HepG2 (cell line): ENCODE results near the gene USF1. TPM values are rescaled to one million over a fixed set of nuclear protein-coding genes. Genes with fewer than 3 reads are reported as not detected.
A peak's percentile ranks its signal among the peaks of the same experiment; 100 is the strongest.

ENCODE experiments used
- ELF1 ChIP-seq: sonication (generic); formaldehyde crosslinking; IDR thresholded peaks from 2 replicates; pipeline ENCODE4 v1.4.0; 2020; ENCODE audit warnings: missing genetic modification reagents
- ETV5 ChIP-seq: IDR thresholded peaks from 2 replicates; pipeline ENCODE4 v1.6.1; 2018; ENCODE audit warnings: missing biosample characterization, missing genetic modification reagents, inconsistent platforms, borderline replicate concordance
- HNF4A ChIP-seq: sonication (generic); formaldehyde crosslinking; IDR thresholded peaks from 2 replicates; pipeline ENCODE4 v1.4.0; 2020; ENCODE audit warnings: missing genetic modification reagents
- KAT7 ChIP-seq: IDR thresholded peaks from 2 replicates; pipeline ENCODE4 v1.6.1; 2018; ENCODE audit warnings: borderline replicate concordance, missing compliant biosample characterization
- KMT2B ChIP-seq: IDR thresholded peaks from 2 replicates; pipeline ENCODE4 v1.6.1; 2016; ENCODE audit warnings: missing genetic modification reagents, missing compliant biosample characterization
- MIER3 ChIP-seq: IDR thresholded peaks from 2 replicates; pipeline ENCODE4 v1.6.1; 2016; ENCODE audit warnings: missing compliant biosample characterization, borderline replicate concordance
- PBX3 ChIP-seq: sonication (generic); formaldehyde crosslinking; IDR thresholded peaks from 2 replicates; pipeline ENCODE4 v1.8.1; 2023; ENCODE audit warnings: missing genetic modification reagents, inconsistent platforms, borderline replicate concordance
- PRDM10 ChIP-seq: sonication (generic); formaldehyde crosslinking; IDR thresholded peaks from 2 replicates; pipeline ENCODE4 v1.4.0; 2020; ENCODE audit warnings: low read depth, missing genetic modification reagents
- REPIN1 ChIP-seq: sonication (generic); formaldehyde crosslinking; IDR thresholded peaks from 2 replicates; pipeline ENCODE4 v1.8.0; 2022; ENCODE audit warnings: missing genetic modification reagents, low read depth, mild to moderate bottlenecking, borderline replicate concordance
- SPEN ChIP-seq: sonication (generic); formaldehyde crosslinking; IDR thresholded peaks from 2 replicates; pipeline ENCODE4 v1.5.1; 2020; ENCODE audit warnings: low read depth, mild to moderate bottlenecking, missing genetic modification reagents
- ZFY ChIP-seq: sonication (generic); formaldehyde crosslinking; IDR thresholded peaks from 2 replicates; pipeline ENCODE4 v1.4.0; 2020; ENCODE audit warnings: missing genetic modification reagents
- ZMYM4 ChIP-seq: sonication (generic); formaldehyde crosslinking; IDR thresholded peaks from 2 replicates; pipeline ENCODE4 v1.8.1; 2023; ENCODE audit warnings: mild to moderate bottlenecking, missing genetic modification reagents
- ZNF746 ChIP-seq: sonication (generic); formaldehyde crosslinking; IDR thresholded peaks from 2 replicates; pipeline ENCODE4 v1.8.0; 2022; ENCODE audit warnings: mild to moderate bottlenecking, missing genetic modification reagents
- polyA plus RNA-seq, 8 experiments: library from polyadenylated mRNA; depleted of rRNA in 3 of 8; stranded (reverse) in 7 of 8; unstranded in 1 of 8; fragments of >200 nt; fragmentation: Illumina TruSeq in 4 of 8; extraction: Trizol in 4 of 8; gene quantifications; 2 replicates each; pipeline versions ENCODE4 v1.2.1 to v1.2.3, GENCODE V29; 2011 to 2016; ENCODE audit warnings: low read depth in 4 of 8, missing spikeins in 1 of 8, mixed read lengths in 1 of 8; ENCODE audit not compliant: insufficient read depth in 1 of 8
- total RNA-seq, 5 experiments: library from RNA; depleted of rRNA; stranded (reverse); fragments of >200 nt; fragmentation: Illumina TruSeq; extraction: Trizol; gene quantifications; 2 replicates each; pipeline ENCODE4 v1.2.3, GENCODE V29; 2016; ENCODE audit warnings: low read depth in 1 of 5
- TF ChIP-seq, protein P1 (sequence below): sonication (generic); formaldehyde crosslinking; IDR thresholded peaks from 2 replicates; pipeline ENCODE4 v1.4.0; 2020; ENCODE audit warnings: missing genetic modification reagents, borderline replicate concordance
- TF ChIP-seq, protein P2 (sequence below): sonication (generic); formaldehyde crosslinking; IDR thresholded peaks from 2 replicates; pipeline ENCODE4 v1.4.0; 2020; ENCODE audit warnings: missing genetic modification reagents, mild to moderate bottlenecking, borderline replicate concordance

USF1 gene
- total and polyA plus RNA-seq, 2 of the 13 experiments (the other 11 are each of a cell fraction or from before 2014, with no cell fraction given), result 26.9 to 39.4 TPM

DNA sequence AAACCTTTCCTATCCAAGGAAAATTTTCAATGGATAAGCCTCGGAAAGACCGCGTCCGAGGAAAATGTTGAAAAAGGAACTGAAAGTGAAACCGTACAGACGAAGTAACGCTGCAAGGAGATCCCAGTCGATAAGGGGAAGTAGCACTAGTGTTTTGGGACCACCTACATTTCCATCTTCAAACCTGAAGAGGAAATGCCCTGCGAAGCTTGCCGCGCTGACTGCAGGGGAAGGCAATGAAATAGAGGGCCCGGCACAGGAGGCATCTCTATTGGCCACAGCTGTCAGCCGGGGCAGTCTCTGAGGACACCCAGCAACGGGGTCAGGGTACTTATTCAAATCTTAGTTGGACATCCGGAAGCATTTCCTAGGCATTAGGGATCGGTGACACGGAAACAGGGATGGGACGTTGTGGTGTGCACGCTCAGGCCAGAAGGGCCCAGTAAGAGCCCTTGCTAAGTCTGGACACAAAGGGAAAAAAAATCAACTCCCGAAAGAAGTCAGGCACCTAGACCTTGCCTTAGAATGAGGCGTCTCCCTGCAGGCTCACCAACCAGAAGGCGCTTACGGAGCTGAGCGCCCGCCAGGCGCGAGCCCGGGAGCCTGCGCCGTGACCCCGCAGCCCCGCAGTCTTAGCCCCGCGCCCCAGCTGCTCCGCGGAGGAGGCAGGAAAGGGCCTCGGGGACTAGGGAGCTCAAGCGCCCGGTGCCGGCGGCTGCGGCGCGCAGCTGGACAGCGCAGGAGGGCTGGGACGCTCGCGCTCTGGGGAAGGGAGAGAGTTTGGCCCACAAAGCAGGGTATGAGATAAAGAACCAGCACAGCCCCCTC lies 655 bp downstream of the USF1 start (continued):
- TF ChIP-seq KMT2B (CRISPR knock-in tag) (peak; percentile 60; the same call in 1 of the 2 replicates), ZFY (peak; percentile 58), SPEN (no peak), ETV5 (CRISPR knock-in tag) (peak; percentile 51; the same call in 1 of the 2 replicates), PBX3 (CRISPR knock-in tag) (0 out of 2 replicates have a peak, but pooled peaks have one; percentile 19), KAT7 (no peak), PRDM10 (CRISPR knock-in tag) (no peak), MIER3 (0 out of 2 replicates have a peak, but pooled peaks have one; percentile 9), REPIN1 (0 out of 2 replicates have a peak, but pooled peaks have one; percentile 25), HNF4A (no peak), ZMYM4 (no peak), ELF1 (CRISPR knock-in tag) (peak; percentile 36; the same call in 1 of the 2 replicates), ZNF746 (CRISPR knock-in tag) (0 out of 2 replicates have a peak, but pooled peaks have one; percentile 9)
- TF ChIP-seq, protein P1, sequence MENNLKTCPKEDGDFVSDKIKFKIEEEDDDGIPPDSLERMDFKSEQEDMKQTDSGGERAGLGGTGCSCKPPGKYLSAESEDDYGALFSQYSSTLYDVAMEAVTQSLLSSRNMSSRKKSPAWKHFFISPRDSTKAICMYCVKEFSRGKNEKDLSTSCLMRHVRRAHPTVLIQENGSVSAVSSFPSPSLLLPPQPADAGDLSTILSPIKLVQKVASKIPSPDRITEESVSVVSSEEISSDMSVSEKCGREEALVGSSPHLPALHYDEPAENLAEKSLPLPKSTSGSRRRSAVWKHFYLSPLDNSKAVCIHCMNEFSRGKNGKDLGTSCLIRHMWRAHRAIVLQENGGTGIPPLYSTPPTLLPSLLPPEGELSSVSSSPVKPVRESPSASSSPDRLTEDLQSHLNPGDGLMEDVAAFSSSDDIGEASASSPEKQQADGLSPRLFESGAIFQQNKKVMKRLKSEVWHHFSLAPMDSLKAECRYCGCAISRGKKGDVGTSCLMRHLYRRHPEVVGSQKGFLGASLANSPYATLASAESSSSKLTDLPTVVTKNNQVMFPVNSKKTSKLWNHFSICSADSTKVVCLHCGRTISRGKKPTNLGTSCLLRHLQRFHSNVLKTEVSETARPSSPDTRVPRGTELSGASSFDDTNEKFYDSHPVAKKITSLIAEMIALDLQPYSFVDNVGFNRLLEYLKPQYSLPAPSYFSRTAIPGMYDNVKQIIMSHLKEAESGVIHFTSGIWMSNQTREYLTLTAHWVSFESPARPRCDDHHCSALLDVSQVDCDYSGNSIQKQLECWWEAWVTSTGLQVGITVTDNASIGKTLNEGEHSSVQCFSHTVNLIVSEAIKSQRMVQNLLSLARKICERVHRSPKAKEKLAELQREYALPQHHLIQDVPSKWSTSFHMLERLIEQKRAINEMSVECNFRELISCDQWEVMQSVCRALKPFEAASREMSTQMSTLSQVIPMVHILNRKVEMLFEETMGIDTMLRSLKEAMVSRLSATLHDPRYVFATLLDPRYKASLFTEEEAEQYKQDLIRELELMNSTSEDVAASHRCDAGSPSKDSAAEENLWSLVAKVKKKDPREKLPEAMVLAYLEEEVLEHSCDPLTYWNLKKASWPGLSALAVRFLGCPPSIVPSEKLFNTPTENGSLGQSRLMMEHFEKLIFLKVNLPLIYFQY (CRISPR knock-in tag), result no peak
- TF ChIP-seq, protein P2, sequence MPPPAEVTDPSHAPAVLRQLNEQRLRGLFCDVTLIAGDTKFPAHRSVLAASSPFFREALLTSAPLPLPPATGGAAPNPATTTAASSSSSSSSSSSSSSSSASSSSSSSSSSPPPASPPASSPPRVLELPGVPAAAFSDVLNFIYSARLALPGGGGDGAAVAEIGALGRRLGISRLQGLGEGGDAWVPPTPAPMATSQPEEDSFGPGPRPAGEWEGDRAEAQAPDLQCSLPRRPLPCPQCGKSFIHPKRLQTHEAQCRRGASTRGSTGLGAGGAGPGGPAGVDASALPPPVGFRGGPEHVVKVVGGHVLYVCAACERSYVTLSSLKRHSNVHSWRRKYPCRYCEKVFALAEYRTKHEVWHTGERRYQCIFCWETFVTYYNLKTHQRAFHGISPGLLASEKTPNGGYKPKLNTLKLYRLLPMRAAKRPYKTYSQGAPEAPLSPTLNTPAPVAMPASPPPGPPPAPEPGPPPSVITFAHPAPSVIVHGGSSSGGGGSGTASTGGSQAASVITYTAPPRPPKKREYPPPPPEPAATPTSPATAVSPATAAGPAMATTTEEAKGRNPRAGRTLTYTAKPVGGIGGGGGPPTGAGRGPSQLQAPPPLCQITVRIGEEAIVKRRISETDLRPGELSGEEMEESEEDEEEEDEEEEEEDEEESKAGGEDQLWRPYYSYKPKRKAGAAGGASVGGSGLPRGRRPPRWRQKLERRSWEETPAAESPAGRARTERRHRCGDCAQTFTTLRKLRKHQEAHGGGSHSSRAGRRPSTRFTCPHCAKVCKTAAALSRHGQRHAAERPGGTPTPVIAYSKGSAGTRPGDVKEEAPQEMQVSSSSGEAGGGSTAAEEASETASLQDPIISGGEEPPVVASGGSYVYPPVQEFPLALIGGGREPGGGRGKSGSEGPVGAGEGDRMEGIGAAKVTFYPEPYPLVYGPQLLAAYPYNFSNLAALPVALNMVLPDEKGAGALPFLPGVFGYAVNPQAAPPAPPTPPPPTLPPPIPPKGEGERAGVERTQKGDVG (CRISPR knock-in tag), result no peak
